Urinary bladder (tissue), 4 donors: ENCODE results near the gene NUP50. TPM values are rescaled to one million over a fixed set of nuclear protein-coding genes. Genes with fewer than 3 reads are reported as not detected.

Experiments used
- DNase-seq: peaks from one replicate; pipeline ENCODE4 v3.0.0-alpha.2; 2015; ENCODE audit errors: extremely low spot score
- H3K27ac ChIP-seq: one replicate; pipeline ENCODE4 v1.5.1; 2013; ENCODE audit warnings: low read depth, mild to moderate bottlenecking, moderate library complexity
- H3K36me3 ChIP-seq: one replicate; pipeline ENCODE4 v1.6.1; 2013; ENCODE audit warnings: mild to moderate bottlenecking, moderate library complexity; ENCODE audit not compliant: insufficient read depth
- H3K4me1 ChIP-seq: one replicate; pipeline ENCODE4 v1.6.1; 2013; ENCODE audit warnings: mild to moderate bottlenecking, moderate library complexity; ENCODE audit not compliant: insufficient read depth
- H3K4me3 ChIP-seq: one replicate; pipeline ENCODE4 v1.5.1; 2013; ENCODE audit warnings: low read depth, low read length
- WGBS: extraction: QIAGEN DNeasy Blood & Tissue Kit; methylation state at CpG from one replicate; pipeline ENCODE4 v1.1.7; 2013; 5-methylcytosine and 5-hydroxymethylcytosine counted together
- polyA plus RNA-seq: library from polyadenylated mRNA; stranded (reverse); fragments of 200-250 nt; gene quantifications from one replicate; pipeline ENCODE4 v1.2.3, GENCODE V29; 2013
- total RNA-seq: library from RNA; depleted of rRNA; stranded (reverse); fragments of >200 nt; gene quantifications from one replicate; pipeline ENCODE4 v1.2.3, GENCODE V29; 2014
- donor health status: healthy with polysubstance abuse.
- donor health status: healthy.

The NUP50 gene
- total and polyA plus RNA-seq, 2 donors: 17.6 to 44.3 TPM

DNA sequence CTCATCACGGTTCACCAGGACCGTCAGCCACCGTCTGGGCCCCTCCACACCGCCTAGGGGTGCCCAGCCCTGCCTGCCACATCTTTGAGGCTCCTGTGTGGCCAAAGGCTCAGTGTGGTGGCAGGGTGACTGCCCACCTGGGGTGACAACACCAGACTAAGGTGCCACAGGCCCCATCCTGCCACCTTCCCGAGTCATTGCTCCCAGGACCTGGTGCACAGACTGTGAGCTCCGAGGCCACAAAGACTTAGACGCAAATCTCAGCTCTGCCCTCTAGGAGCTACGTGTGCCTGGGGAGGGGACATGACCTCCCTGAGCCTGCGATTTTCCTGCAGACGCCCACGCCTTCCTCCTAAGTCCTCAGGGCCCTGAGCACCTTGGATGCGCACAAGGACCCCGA, 40.5 kb downstream of the NUP50 start:
- Histone ChIP-seq H3K4me3 (no peak overlapping the region), H3K27ac (no peak overlapping the region), H3K36me3 (peaks cover 5% of the 10 kb centered on the region), H3K4me1 (peaks cover 2% of the 10 kb centered on the region)
- 89% methylated on average over 13 of the region's 13 CpGs for WGBS
- no peak for DNase-seq

DNA sequence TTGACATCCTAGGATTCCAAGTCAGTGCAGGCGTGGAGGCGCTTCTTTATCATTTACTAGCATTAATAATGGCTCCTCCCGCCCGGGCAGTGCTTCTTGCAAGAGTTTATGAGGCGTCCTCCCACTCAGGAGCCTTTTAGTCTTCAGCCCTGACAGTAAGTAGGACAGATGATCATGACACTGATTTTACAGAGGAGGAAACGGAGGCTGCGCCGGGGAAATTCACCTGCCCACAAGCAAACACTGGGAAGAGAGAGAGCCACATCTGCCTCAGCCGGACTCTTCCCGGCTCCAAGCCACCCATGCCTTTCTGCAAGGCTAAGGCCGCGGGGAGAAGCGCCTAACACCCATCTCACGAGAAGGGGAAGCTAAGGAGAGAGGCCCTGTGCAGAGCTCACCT, 41.1 kb downstream of the NUP50 start:
- Histone ChIP-seq H3K36me3 (peaks cover 5% of the 10 kb centered on the region), H3K27ac (no peak overlapping the region), H3K4me1 (peaks cover 2% of the 10 kb centered on the region), H3K4me3 (no peak overlapping the region)
- WGBS: 85% methylated on average over 14 of the region's 14 CpGs
- no peak for DNase-seq

DNA sequence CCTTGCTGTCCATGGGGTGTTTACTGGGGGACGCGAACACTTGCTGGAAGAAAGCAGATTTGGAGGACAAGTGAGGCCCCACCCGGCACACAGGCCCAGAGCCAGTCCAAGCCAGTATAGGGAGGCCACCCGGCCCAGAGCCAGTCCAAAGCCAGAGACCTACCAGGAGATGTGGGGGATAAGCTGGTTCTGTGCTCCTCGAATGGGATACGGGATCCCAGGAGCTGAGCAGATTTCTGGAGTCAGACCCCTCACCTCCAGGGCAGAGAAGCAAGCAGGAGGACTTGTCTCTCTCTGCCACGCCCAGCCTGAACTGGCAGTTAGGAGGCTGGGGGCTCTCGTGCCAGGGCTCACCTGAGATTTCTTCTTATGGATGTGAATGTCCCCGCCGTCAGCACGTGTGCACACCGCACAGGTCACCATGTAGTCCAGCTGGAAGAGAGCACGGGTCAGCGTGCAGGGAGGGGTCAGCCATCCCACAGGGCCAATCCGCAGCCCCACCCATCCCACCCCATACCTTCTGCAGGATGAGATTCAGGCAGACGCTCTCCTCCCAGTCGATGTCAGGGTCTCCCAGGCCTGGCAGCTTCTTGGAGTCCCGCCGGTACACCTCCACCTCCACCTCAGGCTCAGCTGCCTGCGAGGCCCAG, 41.7 kb downstream of the NUP50 start:
- WGBS: 86% methylated on average over 20 of the region's 20 CpGs
- no peak overlapping the region for H3K4me3 ChIP-seq
- peaks cover 5% of the 10 kb centered on the region for H3K36me3 ChIP-seq
- no peak overlapping the region for H3K27ac ChIP-seq
- H3K4me1 ChIP-seq: peaks cover 2% of the 10 kb centered on the region
- DNase-seq: no peak

- no peak for DNase-seq
- H3K4me1 ChIP-seq: peaks cover 2% of the 10 kb centered on the region
- 90% methylated on average over 6 of the region's 6 CpGs for WGBS
- no peak overlapping the region for H3K27ac ChIP-seq
- H3K36me3 ChIP-seq: peaks cover 5% of the 10 kb centered on the region
- H3K4me3 ChIP-seq: no peak overlapping the region
Measured at GRCh38 chr22:45206233-45206632, 42.5 kb downstream of the NUP50 start.

- Histone ChIP-seq H3K27ac (no peak overlapping the region), H3K4me3 (no peak overlapping the region), H3K4me1 (no peaks in the 10 kb centered on the region), H3K36me3 (peaks cover 5% of the 10 kb centered on the region)
- 97% methylated on average over 13 of the region's 13 CpGs for WGBS
- DNase-seq: no peak
Measured at GRCh38 chr22:45207533-45207932, 43.8 kb downstream of the NUP50 start.

DNA sequence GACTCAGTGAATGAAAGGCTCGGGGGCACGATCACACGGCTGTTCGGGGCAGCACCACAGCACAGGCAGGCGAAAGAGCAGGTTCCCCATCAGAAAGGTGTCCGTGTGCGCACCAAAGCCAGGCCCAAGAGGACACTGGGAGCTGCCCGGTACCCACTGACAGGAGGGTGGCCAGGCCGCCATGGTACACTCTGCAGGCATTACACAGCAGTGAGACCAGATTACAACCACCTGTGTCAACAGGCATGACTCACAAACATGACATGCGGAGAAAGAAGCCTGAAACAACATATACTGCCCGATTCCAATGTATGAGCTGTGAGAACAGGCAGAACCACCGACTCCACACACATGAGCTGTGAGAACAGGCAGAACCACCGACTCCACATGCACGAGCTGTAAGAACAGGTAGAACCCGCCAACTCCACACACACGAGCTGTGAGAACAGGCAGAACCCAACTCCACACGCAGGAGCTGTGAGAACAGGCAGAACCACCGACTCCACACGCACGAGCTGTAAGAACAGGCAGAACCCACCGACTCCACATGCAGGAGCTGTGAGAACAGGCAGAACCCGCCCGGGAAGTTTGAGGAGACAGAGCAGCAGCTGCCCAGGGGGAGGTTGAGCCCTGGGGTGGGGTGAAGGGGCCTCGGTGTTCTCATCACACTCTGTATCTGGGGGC, 44.4 kb downstream of the NUP50 start:
- 82% methylated on average over 24 of the region's 24 CpGs for WGBS
- DNase-seq: no peak
- H3K36me3 ChIP-seq: peaks cover 2% of the 10 kb centered on the region

GRCh38 chr22:45208696-45208992, 44.9 kb downstream of the NUP50 start:
- Histone ChIP-seq H3K4me3 (no peak overlapping the region), H3K36me3 (peaks cover 2% of the 10 kb centered on the region), H3K4me1 (no peaks in the 10 kb centered on the region), H3K27ac (no peak overlapping the region)
- 90% methylated on average over 10 of the region's 10 CpGs for WGBS
- DNase-seq: no peak

More for the DNA sequence above, 44.4 kb downstream of the NUP50 start:
- Histone ChIP-seq H3K4me3 (no peak overlapping the region), H3K4me1 (no peaks in the 10 kb centered on the region), H3K27ac (no peak overlapping the region)

DNA sequence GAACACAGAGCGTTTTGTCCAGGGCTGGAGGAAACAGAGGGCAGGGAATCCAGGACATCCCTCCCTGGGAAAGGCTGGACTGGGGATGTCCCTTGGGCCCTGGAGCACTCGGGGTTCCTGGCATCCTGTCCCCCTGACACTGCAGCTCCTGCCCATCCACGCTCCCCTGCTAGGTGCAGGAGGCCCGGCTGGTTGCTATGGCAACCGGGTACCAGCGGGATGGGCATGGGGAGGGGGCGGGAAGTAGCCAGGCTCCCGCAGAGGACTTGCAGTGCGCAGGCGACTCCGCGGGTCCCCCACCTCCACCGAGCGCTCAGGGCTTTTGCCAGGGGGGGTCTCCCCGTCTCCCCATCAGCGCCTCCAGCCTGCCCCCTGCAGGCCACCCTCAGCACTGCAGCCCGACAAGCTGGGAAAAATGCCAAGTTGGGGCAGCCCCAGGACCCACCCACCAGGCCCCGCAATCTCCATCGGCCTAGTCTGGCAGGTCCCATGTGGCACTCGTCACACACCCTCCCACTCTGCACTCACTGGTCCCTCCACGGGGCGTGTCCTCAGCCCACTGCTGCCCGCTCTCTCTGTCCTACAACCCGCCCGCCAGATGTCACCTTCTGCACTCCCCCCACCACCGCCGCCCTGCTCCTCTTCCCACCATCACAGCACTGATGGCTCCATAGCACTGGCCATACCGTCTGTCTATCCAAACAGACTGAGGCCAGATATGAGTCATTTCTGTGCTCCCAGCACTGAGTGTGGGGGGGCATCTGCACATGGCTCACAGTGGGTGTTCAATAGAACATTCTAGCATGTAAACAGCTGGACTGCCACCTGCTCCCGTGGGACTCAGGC, 45.5 kb downstream of the NUP50 start:
- WGBS: 49% methylated on average over 29 of the region's 29 CpGs
- no peaks in the 10 kb centered on the region for H3K4me1 ChIP-seq
- no peak for DNase-seq
- H3K36me3 ChIP-seq: peaks cover 2% of the 10 kb centered on the region
- H3K27ac ChIP-seq: no peak overlapping the region
- no peak overlapping the region for H3K4me3 ChIP-seq

- DNase-seq: no peak
- Histone ChIP-seq H3K36me3 (no peaks in the 10 kb centered on the region), H3K4me3 (no peak overlapping the region), H3K4me1 (no peaks in the 10 kb centered on the region), H3K27ac (no peak overlapping the region)
- 91% methylated on average over 7 of the region's 7 CpGs for WGBS
Measured at GRCh38 chr22:45210174-45210573, 46.4 kb downstream of the NUP50 start.

- 85% methylated on average over 11 of the region's 11 CpGs for WGBS
- DNase-seq: no peak
- Histone ChIP-seq H3K27ac (no peak overlapping the region), H3K4me1 (no peaks in the 10 kb centered on the region), H3K4me3 (no peak overlapping the region), H3K36me3 (no peaks in the 10 kb centered on the region)
Measured at GRCh38 chr22:45210577-45210976, 46.9 kb downstream of the NUP50 start.

DNA sequence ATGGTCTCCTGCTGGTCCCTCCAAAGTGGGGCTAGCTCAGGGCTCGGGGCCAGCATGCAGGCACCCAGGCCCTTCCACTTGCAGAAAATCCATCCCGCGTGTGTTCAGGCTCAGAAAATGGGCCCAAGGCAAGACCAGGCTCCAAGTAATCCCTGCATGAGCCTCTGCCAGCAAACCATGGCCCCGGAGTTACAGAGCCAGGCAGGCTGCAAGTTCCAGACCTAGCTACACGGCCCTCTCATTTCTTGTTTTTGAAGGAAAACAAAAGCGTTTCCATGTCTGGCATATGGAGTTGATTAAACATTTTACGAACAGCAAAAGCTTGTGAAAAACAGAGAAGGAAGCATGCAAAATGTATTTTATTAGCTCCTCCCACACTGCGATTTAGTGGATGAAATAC, 47.3 kb downstream of the NUP50 start:
- 59% methylated on average over 8 of the region's 8 CpGs for WGBS
- Histone ChIP-seq H3K36me3 (no peaks in the 10 kb centered on the region), H3K4me1 (no peaks in the 10 kb centered on the region), H3K4me3 (no peak overlapping the region), H3K27ac (no peak overlapping the region)
- DNase-seq: no peak

- no peaks in the 10 kb centered on the region for H3K36me3 ChIP-seq
- no peaks in the 10 kb centered on the region for H3K4me1 ChIP-seq
- DNase-seq: no peak
- WGBS: 85% methylated on average over 8 of the region's 8 CpGs
- no peak overlapping the region for H3K4me3 ChIP-seq
- no peak overlapping the region for H3K27ac ChIP-seq
Measured at GRCh38 chr22:45211435-45211834, 47.7 kb downstream of the NUP50 start.

- DNase-seq: no peak
- H3K4me1 ChIP-seq: no peaks in the 10 kb centered on the region
- peak overlapping the region; percentile 0 for H3K4me3 ChIP-seq
- no peaks in the 10 kb centered on the region for H3K36me3 ChIP-seq
- 63% methylated on average over 18 of the region's 18 CpGs for WGBS
- H3K27ac ChIP-seq: no peak overlapping the region
Measured at GRCh38 chr22:45211848-45212247, 48.1 kb downstream of the NUP50 start.

- DNase-seq: no peak
- Histone ChIP-seq H3K4me3 (peak overlapping the region; percentile 0), H3K4me1 (no peaks in the 10 kb centered on the region), H3K36me3 (no peaks in the 10 kb centered on the region), H3K27ac (no peak overlapping the region)
- 13% methylated on average over 14 of the region's 14 CpGs for WGBS
Measured at GRCh38 chr22:45212306-45212709, 48.6 kb downstream of the NUP50 start.
